GM12872 (cell line): ENCODE measurements around the gene PDE3A.

Source experiments
- TF ChIP-seq, protein P1 (sequence below): IDR thresholded peaks from 3 replicates; pipeline ENCODE4 v1.5.1; 2011; ENCODE audit warnings: low read depth, mild to moderate bottlenecking, low read length, moderate library complexity; ENCODE audit not compliant: insufficient read depth

Gene PDE3A

DNA sequence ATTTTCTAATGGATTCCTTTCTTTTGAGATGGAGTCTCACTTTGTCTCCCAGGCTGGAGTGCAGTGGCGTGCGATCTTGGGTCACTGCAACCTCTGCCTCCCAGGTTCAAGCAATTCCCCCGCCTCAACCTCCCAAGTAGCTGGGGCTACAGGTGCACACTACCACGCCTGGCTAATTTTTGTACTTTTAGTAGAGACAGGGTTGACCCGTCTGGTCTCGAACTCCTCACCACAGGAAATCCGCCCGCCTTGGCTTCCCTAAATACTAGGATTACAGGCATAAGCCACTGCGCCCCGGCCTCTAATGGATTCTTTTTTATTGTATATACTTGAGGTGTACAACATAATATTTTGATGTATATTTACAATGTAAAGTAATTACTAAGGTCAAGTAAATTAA lies 186.7 kb downstream of the PDE3A start:
- TF ChIP-seq, protein P1, sequence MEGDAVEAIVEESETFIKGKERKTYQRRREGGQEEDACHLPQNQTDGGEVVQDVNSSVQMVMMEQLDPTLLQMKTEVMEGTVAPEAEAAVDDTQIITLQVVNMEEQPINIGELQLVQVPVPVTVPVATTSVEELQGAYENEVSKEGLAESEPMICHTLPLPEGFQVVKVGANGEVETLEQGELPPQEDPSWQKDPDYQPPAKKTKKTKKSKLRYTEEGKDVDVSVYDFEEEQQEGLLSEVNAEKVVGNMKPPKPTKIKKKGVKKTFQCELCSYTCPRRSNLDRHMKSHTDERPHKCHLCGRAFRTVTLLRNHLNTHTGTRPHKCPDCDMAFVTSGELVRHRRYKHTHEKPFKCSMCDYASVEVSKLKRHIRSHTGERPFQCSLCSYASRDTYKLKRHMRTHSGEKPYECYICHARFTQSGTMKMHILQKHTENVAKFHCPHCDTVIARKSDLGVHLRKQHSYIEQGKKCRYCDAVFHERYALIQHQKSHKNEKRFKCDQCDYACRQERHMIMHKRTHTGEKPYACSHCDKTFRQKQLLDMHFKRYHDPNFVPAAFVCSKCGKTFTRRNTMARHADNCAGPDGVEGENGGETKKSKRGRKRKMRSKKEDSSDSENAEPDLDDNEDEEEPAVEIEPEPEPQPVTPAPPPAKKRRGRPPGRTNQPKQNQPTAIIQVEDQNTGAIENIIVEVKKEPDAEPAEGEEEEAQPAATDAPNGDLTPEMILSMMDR, result no peak

DNA sequence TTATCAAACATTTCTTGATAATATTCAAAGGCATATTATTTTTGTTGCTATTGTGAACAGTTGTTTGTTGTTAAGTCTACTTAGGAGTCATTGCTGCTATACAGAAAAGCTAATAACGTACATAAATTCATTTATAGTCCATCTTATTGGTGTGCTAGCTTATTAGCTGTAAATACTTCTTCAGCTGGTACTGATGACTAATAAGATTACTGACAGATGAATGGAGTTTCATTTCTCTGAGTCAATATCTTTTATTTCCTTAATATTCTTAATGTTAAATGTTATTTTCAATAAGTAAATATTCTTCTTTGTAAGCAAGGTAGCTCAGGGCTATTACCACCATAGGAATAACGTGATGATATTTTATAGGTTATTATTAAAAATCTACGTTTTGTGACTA lies 187.4 kb downstream of the PDE3A start:
- TF ChIP-seq, protein P1, result no peak

DNA sequence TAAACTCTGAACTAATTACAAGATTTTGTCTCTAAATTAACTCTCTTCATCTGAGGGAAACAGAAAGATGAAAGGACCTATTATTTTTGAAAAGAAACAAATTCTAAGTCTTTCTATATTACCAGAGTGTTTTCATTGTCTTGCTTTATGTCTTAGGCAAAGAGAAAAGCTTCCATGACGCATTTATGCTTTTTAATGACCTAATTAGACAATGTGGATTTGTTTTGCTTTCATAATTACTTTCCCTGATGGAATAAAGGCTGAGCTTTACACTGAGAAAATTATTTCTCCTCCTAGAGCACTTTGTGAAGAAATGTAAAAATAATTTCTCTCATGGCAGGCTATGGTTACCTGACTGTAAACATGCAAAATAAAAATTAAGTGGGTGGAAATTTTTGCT lies 188.8 kb downstream of the PDE3A start:
- TF ChIP-seq, protein P1, result no peak

DNA sequence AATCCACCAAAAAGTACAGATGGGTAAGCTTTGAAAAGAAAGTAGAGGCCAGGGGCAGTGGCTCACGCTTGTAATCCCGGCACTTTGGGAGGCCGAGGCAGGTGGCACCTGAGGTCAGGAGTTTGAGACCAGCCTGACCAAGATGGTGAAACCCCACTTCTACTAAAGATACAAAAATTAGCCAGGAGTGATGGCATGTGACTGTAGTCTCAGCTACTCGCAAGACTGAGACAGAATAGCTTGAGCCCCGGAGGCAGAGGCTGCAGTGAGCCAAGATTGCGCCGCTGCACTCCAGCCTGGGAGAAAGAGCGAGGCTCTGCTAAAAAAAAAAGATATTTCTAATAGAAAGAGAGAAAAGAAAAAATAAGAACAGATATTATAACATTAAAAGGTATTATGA lies 192.6 kb downstream of the PDE3A start:
- TF ChIP-seq, protein P1, result no peak

DNA sequence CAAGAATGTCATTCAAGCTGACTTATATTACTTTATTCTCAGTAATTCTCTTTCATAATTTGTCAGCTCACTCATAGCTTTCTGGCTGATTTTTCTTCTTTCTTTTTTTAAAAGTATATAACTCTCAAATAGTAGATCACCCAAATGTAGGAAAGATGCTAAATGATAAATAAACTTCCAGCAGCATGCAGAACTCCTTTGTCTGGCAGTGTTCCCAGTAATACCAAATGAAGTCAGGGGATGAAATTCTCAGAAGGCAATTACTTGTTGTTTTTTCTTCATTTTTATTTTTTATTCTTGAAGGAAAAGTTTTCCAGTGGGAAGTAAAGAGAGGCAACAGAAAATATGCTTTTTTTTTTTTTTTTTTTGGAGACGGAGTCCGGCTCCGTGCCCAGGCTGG lies 193.5 kb downstream of the PDE3A start:
- TF ChIP-seq, protein P1, result no peak

DNA sequence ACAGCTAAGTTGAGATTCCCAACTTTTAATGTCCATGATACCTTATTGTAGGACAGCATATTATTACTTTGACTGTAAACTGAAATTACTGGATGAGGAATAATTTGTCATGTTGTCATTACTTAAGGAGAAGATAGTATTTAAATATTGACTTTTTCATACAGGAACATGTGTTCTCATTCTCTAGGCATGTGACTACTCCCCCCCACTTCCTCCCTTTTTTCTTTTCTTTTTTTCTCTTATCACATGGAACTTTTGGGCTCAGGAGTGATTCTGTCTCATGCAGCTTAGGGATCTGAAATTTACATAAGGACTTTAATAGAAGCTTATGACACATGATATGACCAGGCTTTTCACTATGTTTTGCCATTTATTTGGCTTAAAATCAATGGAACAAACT lies 199.1 kb downstream of the PDE3A start:
- TF ChIP-seq, protein P1, result no peak

DNA sequence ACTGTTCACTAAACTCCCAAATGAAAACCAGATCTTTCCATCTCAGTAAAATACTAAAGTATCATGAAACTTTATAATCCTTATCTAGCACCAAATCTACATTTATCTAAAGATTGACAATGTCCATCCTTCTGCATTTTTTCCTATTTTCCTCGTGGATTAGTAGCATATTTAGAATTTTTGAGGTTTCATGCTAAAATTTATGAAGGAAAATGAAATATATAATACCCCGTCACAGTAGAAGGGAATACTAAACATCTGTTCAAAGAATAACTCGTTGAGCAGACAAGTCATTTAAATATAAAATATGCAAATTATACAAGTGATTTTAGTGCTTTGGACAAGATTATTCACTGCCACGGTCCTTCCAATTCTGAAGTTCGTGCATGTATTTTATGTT lies 204.1 kb downstream of the PDE3A start:
- TF ChIP-seq, protein P1, result no peak

DNA sequence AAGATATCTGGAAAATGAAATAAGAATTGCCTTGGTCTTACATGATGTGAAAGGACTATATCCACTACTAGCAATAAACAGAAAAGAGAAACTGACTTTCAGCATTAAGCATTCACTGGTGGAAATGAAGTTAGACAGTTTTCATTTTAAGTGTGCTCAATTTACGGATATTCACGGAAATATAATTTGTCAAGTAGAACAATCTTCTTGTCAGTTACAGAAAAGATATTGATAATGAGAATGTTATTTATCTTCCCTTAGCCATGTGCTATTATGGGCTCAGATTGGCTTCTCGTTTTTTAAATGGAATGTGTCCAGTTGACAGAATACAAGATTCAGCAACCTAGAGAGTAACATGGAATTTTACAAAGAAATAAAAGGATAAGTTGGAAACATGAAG lies 208.2 kb downstream of the PDE3A start:
- TF ChIP-seq, protein P1, result no peak
